SK-N-MC (cell line): ENCODE data around the gene YKT6.

Experiments used
- EZH2 ChIP-seq: fragments of 200-600 bp; sonication (generic); IDR thresholded peaks from one replicate; pipeline ENCODE4 v1.6.1; 2017; ENCODE audit warnings: antibody characterized with exemption
- POLR2AphosphoS5 ChIP-seq: IDR thresholded peaks from 2 replicates; pipeline ENCODE4 v1.6.1; 2012; ENCODE audit warnings: mild to moderate bottlenecking, low read depth, low read length, borderline replicate concordance

DNA sequence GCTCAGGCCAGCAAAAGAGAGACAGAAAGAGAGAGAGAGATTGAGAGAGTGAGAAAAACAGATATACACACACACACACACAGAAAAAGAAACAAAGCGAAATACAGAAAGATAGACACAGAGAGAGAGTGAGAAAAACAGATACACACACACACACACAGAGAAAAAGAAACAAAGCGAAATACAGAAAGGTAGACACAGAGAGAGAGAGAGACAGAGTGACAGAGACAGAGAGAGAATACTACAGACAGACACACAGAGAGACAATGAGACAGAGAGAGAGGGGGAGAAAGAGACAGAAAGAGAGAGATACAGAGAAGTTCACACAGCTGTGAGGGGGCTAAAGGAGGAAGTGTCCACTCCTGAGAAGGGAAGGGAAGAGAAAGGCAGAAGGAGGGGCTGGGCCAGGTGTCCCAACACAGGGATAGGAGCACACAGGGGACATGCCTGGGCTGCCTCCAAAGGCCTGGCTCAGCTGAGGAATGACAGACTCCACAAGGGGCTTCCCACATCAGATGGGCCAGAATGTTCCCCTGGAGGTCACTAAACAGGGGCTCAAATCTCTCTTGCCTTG is 15.8 kb upstream of the YKT6 start:
- TF ChIP-seq EZH2 (no peak), POLR2AphosphoS5 (no peak)
